AG10803 (cell line): Measurements from ENCODE around the gene TMEM234.

Experiments
- DNase-seq: peaks from one replicate; pipeline ENCODE4 v3.0.0; 2010; ENCODE audit warnings: low read depth
- H3K4me3 ChIP-seq: 2 replicates; pipeline ENCODE4 v1.5.1; 2011; ENCODE audit warnings: mild to moderate bottlenecking, low read length, control low read depth
- CTCF ChIP-seq: conservative IDR thresholded peaks from 2 replicates; pipeline ENCODE4 v1.5.1; 2011; ENCODE audit warnings: mild to moderate bottlenecking, low read length, control low read depth, inconsistent platforms

TMEM234 gene

GRCh38 chr1:32239337-32239736, 17.2 kb upstream of the TMEM234 start:
- no peak for DNase-seq
- no peak for TF ChIP-seq CTCF
- no peak overlapping the region for H3K4me3 ChIP-seq

- no peak for DNase-seq
- H3K4me3 ChIP-seq, result no peak overlapping the region
- TF ChIP-seq CTCF, result no peak
These were observed 12.6 kb upstream of the TMEM234 start for GRCh38 chr1:32234792-32235191.

- no peak for DNase-seq
- TF ChIP-seq CTCF, result no peak
- H3K4me3 ChIP-seq, result no peak overlapping the region
These were observed 10.6 kb upstream of the TMEM234 start for GRCh38 chr1:32232558-32233304.

GRCh38 chr1:32231843-32232432, 9.8 kb upstream of the TMEM234 start:
- H3K4me3 ChIP-seq, result no peak overlapping the region
- TF ChIP-seq CTCF, result no peak
- no peak for DNase-seq

- no peak for DNase-seq
- H3K4me3 ChIP-seq, result no peak overlapping the region
- no peak for TF ChIP-seq CTCF
These were observed 6.6 kb upstream of the TMEM234 start for GRCh38 chr1:32228771-32229170.

- no peak for DNase-seq
- TF ChIP-seq CTCF, result no peak
- no peak overlapping the region for H3K4me3 ChIP-seq
These were observed 2.1 kb upstream of the TMEM234 start for GRCh38 chr1:32224285-32224684.

- peak overlapping the region; percentile 7; the same call in 1 of the 2 replicates for H3K4me3 ChIP-seq
- no peak for DNase-seq
- no peak for TF ChIP-seq CTCF
These were observed 1.5 kb upstream of the TMEM234 start for GRCh38 chr1:32223683-32224082.
